ENCODE results near the gene MMP24. TPM values are rescaled to one million over a fixed set of nuclear protein-coding genes. Genes with fewer than 3 reads are reported as not detected.

MMP24 gene
- total and polyA plus RNA-seq, 10 donors, result 0.10 to 0.32 (median 0.18) TPM

DNA sequence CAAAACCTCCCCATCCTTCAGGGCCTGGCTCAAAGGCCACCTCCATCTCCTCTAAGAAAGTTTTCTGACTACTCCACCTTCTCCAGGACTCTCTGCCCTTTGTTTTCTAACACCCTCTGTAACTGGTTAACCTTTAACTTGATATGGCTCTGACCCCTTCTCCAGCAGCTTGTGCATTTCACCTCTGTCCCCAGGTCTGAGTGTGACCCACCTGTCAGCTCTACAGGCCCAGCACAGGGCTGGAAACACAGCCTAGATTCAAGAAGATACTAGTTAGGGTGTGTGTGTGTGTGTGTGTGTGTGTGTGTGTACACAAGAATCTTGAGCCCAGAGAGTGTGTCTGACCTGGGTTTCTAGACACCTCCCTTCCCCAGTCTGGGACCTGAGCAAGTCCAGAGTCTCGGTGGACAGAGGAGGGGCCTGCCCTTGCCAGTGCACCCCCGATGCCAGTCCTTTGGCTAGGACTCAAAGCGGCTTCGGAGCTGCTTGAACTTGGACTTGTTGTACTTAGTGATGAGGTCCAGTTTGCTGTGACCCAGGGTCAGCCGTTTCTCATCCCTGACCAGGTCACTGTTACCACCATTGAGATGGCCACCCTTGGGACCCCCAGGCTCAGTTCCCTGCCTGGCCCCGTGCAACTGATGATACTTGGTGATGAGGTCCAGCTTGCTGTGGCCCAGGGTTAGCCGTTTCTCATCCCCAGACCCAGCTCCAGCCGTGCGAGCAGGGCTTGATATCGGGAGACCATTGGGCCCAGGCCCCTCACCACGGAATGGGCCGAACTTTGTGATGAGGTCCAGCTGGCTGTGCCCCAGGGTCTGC is 59.8 kb downstream of the MMP24 start:
- no peak overlapping the region for H3K4me3 ChIP-seq
- no peak overlapping the region for H3K27ac ChIP-seq
- intact Hi-C loops (cut with DNase I; ENCODE audit: low total_unique reads), result no loop called here
- no peaks in the 10 kb centered on the region for H3K27me3 ChIP-seq (replicated peaks in 1 of 7)
- no peak for DNase-seq
- WGBS, 5 donors, result 90 to 96% (median 94%) methylated on average over 10 to 12 of the region's 12 CpGs
- TF ChIP-seq POLR2AphosphoS5 (IDR thresholded peaks at IDR 0.05) (no peak), POLR2A (IDR thresholded peaks at IDR 0.05) (no peak)
- TF ChIP-seq, protein P1, sequence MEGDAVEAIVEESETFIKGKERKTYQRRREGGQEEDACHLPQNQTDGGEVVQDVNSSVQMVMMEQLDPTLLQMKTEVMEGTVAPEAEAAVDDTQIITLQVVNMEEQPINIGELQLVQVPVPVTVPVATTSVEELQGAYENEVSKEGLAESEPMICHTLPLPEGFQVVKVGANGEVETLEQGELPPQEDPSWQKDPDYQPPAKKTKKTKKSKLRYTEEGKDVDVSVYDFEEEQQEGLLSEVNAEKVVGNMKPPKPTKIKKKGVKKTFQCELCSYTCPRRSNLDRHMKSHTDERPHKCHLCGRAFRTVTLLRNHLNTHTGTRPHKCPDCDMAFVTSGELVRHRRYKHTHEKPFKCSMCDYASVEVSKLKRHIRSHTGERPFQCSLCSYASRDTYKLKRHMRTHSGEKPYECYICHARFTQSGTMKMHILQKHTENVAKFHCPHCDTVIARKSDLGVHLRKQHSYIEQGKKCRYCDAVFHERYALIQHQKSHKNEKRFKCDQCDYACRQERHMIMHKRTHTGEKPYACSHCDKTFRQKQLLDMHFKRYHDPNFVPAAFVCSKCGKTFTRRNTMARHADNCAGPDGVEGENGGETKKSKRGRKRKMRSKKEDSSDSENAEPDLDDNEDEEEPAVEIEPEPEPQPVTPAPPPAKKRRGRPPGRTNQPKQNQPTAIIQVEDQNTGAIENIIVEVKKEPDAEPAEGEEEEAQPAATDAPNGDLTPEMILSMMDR (IDR thresholded peaks at IDR 0.05 in 8 of 11, conservative IDR thresholded peaks at IDR 0.05 in 3 of 11), result no peak
- peaks cover 0 to 21% (median 2%) of the 10 kb centered on the region in 6 donors for H3K36me3 ChIP-seq
- H3K9me3 ChIP-seq, result no peaks in the 10 kb centered on the region
- peaks cover 7 to 38% (median 26%) of the 10 kb centered on the region in 6 donors for H3K4me1 ChIP-seq

- peaks cover 7 to 31% (median 26%) of the 10 kb centered on the region in 6 donors for H3K4me1 ChIP-seq
- H3K4me3 ChIP-seq, result no peak overlapping the region
- H3K27me3 ChIP-seq (replicated peaks in 1 of 7), result peaks cover 0 to 5% (median 0%) of the 10 kb centered on the region in 7 donors
- intact Hi-C loops (cut with DNase I; ENCODE audit: low total_unique reads), result no loop called here
- H3K9me3 ChIP-seq, result no peaks in the 10 kb centered on the region
- 83 to 92% (median 88%) methylated on average over 12 to 17 of the region's 17 CpGs for WGBS, 5 donors
- H3K27ac ChIP-seq, result no peak overlapping the region
- no peak for DNase-seq
- H3K36me3 ChIP-seq, result peaks cover 0 to 13% (median 0%) of the 10 kb centered on the region in 6 donors
- no peak for TF ChIP-seq POLR2AphosphoS5 (IDR thresholded peaks at IDR 0.05)
- no peak for TF ChIP-seq POLR2A (IDR thresholded peaks at IDR 0.05)
- TF ChIP-seq, protein P1 (IDR thresholded peaks at IDR 0.05 in 8 of 11, conservative IDR thresholded peaks at IDR 0.05 in 3 of 11), result no peak
Measured at GRCh38 chr20:35286899-35287508, 60.5 kb downstream of the MMP24 start.

GRCh38 chr20:35287509-35288324 is 61.2 kb downstream of the MMP24 start:
- Histone ChIP-seq H3K9me3 (no peaks in the 10 kb centered on the region), H3K27me3 (replicated peaks in 1 of 7) (peaks cover 0 to 12% (median 0%) of the 10 kb centered on the region in 7 donors), H3K4me1 (peaks cover 7 to 24% (median 21%) of the 10 kb centered on the region in 6 donors), H3K27ac (no peak overlapping the region), H3K36me3 (peaks cover 0 to 6% (median 0%) of the 10 kb centered on the region in 6 donors), H3K4me3 (no peak overlapping the region)
- TF ChIP-seq POLR2AphosphoS5 (IDR thresholded peaks at IDR 0.05) (no peak), POLR2A (IDR thresholded peaks at IDR 0.05) (no peak)
- TF ChIP-seq, protein P1 (IDR thresholded peaks at IDR 0.05 in 8 of 11, conservative IDR thresholded peaks at IDR 0.05 in 3 of 11), result no peak
- WGBS, 5 donors, result 85 to 92% (median 89%) methylated on average over 20 to 28 of the region's 28 CpGs
- no peak for DNase-seq
- intact Hi-C loops (cut with DNase I; ENCODE audit: low total_unique reads), result no loop called here

All from spleen (tissue), 11 donors.